ENCODE results near the gene OR4P4.

Gene OR4P4

DNA sequence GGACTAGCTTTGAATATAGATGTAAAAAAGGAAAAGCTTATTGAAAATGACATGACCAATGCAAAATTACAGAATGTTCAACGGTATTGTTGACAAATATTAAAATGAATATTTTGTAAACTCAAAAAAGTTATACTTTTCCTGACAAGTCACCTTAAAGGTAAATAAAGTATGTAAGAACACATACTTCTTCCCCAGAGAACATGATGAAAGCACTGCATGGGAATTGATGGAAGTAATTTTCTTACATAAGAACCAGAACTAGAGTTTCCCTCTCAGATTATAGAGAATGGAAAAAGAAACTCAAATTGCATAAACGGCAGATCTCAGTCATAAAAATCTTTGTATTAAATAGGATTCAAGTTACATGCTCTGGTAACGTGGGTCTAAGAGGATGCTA is at the start of gene OR4P4:
TSS of gene OR4P4 (plus strand) at position 301 of the 400 bp plus-strand sequence.
- TF ChIP-seq, protein P1, sequence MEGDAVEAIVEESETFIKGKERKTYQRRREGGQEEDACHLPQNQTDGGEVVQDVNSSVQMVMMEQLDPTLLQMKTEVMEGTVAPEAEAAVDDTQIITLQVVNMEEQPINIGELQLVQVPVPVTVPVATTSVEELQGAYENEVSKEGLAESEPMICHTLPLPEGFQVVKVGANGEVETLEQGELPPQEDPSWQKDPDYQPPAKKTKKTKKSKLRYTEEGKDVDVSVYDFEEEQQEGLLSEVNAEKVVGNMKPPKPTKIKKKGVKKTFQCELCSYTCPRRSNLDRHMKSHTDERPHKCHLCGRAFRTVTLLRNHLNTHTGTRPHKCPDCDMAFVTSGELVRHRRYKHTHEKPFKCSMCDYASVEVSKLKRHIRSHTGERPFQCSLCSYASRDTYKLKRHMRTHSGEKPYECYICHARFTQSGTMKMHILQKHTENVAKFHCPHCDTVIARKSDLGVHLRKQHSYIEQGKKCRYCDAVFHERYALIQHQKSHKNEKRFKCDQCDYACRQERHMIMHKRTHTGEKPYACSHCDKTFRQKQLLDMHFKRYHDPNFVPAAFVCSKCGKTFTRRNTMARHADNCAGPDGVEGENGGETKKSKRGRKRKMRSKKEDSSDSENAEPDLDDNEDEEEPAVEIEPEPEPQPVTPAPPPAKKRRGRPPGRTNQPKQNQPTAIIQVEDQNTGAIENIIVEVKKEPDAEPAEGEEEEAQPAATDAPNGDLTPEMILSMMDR (IDR thresholded peaks at IDR 0.05; ENCODE audit: insufficient read depth, low read length, poor library complexity, severe bottlenecking): no peak
- Histone ChIP-seq H3K36me3 (ENCODE audit: control insufficient read depth, insufficient read depth, low read length) (no peaks in the 10 kb centered on the region), H3K4me3 (replicated peaks; ENCODE audit: low read depth, low read length) (no peak within 1 kb of the TSS), H3K27me3 (replicated peaks; ENCODE audit: control insufficient read depth, insufficient read depth, low read length) (no peaks in the 10 kb centered on the region)
- DNase-seq (ENCODE audit: extremely low read depth, insufficient read length): no peak

DNA sequence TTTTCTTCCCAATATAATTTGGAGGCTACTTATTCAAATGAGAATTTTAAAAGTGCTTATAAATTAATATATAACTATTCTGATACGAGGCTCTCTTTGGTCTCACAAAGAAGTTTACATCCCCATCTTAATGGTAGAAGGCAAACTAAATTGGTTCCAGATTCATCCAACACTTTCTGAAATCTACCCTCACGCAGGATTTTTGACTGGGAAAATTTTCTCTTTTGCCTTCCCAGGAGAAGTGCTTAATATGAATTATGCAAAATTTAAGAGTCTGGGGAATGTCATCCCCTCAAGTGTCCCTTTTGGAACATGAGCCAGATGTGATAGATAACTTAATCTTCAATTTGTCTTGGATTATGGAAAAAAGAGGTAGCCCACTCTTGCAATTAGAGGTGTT is 27.4 kb upstream of the OR4P4 start, which contains the start of gene OR4C11:
TSS of gene OR4C11 (minus strand) at position 101 of the 400 bp plus-strand sequence. CDS start 3,272 bp downstream, outside the sequence.
- Histone ChIP-seq H3K4me3 (replicated peaks; ENCODE audit: low read depth, low read length) (no peak within 1 kb of the TSS), H3K27me3 (replicated peaks; ENCODE audit: control insufficient read depth, insufficient read depth, low read length) (no peaks in the 10 kb centered on the region), H3K36me3 (ENCODE audit: control insufficient read depth, insufficient read depth, low read length) (no peaks in the 10 kb centered on the region)
- no peak for DNase-seq (ENCODE audit: extremely low read depth, insufficient read length)
- TF ChIP-seq, protein P1 (IDR thresholded peaks at IDR 0.05; ENCODE audit: insufficient read depth, low read length, poor library complexity, severe bottlenecking): no peak

DNA sequence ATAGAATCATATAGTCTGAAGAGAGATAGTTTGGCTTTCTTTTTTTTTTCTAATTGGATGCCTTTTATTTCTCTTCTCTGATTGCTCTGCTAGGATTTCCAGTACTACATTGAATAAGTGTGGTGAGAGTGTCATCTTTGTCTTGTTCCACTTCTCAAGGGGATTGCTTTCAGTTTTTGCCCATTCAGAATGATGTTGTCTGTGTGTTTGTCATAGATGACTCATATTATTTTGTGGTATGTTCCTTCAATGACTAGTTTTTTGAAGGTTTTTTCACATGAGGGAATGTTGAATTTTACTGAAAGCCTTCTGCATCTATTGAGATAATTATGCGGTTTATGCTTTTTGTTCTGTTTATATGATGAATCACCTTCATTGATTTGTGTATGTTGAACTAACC is 10.4 kb upstream of the OR4P4 start:
- TF ChIP-seq, protein P1 (IDR thresholded peaks at IDR 0.05; ENCODE audit: insufficient read depth, low read length, poor library complexity, severe bottlenecking): no peak
- Histone ChIP-seq H3K36me3 (ENCODE audit: control insufficient read depth, insufficient read depth, low read length) (no peaks in the 10 kb centered on the region), H3K27me3 (replicated peaks; ENCODE audit: control insufficient read depth, insufficient read depth, low read length) (no peaks in the 10 kb centered on the region), H3K4me3 (replicated peaks; ENCODE audit: low read depth, low read length) (no peak overlapping the region)
- DNase-seq (ENCODE audit: extremely low read depth, insufficient read length): no peak

DNA sequence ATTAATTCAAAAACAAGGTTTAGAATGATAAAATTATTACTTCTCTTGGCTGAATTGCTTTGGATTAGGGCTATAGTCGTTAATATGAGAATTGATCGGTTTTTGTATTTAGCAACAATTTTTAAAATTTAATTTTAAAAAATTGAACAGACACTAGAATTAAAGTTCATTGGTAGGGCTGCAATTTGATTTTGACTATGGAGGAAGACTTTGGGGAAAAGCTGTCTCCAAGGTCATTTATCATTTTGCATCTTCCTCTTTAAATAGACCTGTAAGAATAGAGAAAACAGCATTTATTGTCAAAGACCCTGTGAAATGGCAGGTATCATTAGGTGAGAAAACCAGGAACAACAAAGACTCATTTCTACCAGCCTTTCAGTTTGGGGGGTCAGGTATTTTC is 13.1 kb downstream of the OR4P4 start, which contains the start of gene OR4S2:
TSS of gene OR4S2 (plus strand) at position 301 of the 400 bp plus-strand sequence. CDS start 2,577 bp downstream, outside the sequence.
- Histone ChIP-seq H3K27me3 (replicated peaks; ENCODE audit: control insufficient read depth, insufficient read depth, low read length) (no peaks in the 10 kb centered on the region), H3K4me3 (replicated peaks; ENCODE audit: low read depth, low read length) (no peak within 1 kb of the TSS), H3K36me3 (ENCODE audit: control insufficient read depth, insufficient read depth, low read length) (no peaks in the 10 kb centered on the region)
- TF ChIP-seq, protein P1 (IDR thresholded peaks at IDR 0.05; ENCODE audit: insufficient read depth, low read length, poor library complexity, severe bottlenecking): no peak
- no peak for DNase-seq (ENCODE audit: extremely low read depth, insufficient read length)

DNA sequence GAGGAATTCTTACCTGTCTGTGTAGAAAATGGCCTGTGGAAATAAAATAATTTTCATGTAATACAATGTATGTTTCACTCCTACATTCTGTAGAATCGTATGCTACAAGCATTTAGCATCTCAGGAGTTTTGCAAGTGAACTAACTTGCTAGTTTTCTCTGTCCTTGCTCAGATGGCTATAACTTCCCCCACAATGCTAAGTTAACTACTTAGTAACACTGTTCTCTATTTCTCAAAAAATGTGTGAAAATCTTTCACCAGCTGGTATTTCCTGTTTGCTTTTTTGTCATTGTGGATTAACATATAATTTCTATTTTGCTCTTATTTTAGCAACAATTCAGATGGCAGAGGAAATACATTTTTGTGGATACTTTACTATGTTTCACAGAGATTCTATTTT is 17.6 kb downstream of the OR4P4 start:
- Histone ChIP-seq H3K36me3 (ENCODE audit: control insufficient read depth, insufficient read depth, low read length) (no peaks in the 10 kb centered on the region), H3K4me3 (replicated peaks; ENCODE audit: low read depth, low read length) (no peak overlapping the region), H3K27me3 (replicated peaks; ENCODE audit: control insufficient read depth, insufficient read depth, low read length) (no peaks in the 10 kb centered on the region)
- TF ChIP-seq, protein P1 (IDR thresholded peaks at IDR 0.05; ENCODE audit: insufficient read depth, low read length, poor library complexity, severe bottlenecking): no peak
- no peak for DNase-seq (ENCODE audit: extremely low read depth, insufficient read length)

DNA sequence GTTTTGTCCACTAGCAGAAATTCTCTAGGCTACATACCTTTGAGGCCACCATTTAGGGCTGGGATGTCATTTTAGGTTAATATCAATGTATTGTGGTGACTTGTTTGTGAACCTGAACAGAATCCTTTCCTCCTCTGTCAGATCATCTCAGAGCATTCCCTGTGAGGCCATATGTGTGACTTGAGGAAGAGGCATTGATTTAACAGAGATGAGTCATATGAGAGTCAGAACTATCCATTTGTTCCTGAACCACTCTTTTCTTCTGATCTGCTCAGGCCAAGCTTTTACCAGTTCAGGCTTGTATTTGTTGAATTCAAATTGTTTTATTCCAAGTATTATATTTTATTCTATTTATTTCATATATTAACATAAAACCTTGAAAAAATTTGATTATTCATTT is 20.2 kb downstream of the OR4P4 start:
- no peak for DNase-seq (ENCODE audit: extremely low read depth, insufficient read length)
- Histone ChIP-seq H3K36me3 (ENCODE audit: control insufficient read depth, insufficient read depth, low read length) (no peaks in the 10 kb centered on the region), H3K4me3 (replicated peaks; ENCODE audit: low read depth, low read length) (no peak overlapping the region), H3K27me3 (replicated peaks; ENCODE audit: control insufficient read depth, insufficient read depth, low read length) (no peaks in the 10 kb centered on the region)
- TF ChIP-seq, protein P1 (IDR thresholded peaks at IDR 0.05; ENCODE audit: insufficient read depth, low read length, poor library complexity, severe bottlenecking): no peak

Measured in GM06990 (cell line).